Activated CD8-positive, alpha-beta T cell treated with anti-CD3 and anti-CD28 coated beads for 36 hours (primary cell): ENCODE data around the gene VCAN. TPM values are rescaled to one million over a fixed set of nuclear protein-coding genes. Genes with fewer than 3 reads are reported as not detected.

Source experiments
- ATAC-seq: fragments of 200-7000 bp; cut with Tn5 transposase; one replicate; pipeline ENCODE4 v1.10.0; 2021; ENCODE audit warnings: mild to moderate bottlenecking, moderate library complexity
- CTCF ChIA-PET: fragments of 350-600 bp; sonication (Branson Sonifier 250); formaldehyde crosslinking; loops from one replicate; lab custom pipeline; 2021; ENCODE audit warnings: antibody characterized with exemption; lab: Charles Lee
- POLR2A ChIA-PET: fragments of 350-600 bp; sonication (Branson Sonifier 250); formaldehyde crosslinking; loops from one replicate; lab custom pipeline; 2021; ENCODE audit warnings: antibody characterized with exemption; lab: Charles Lee
- DNase-seq: peaks from one replicate; pipeline ENCODE4 v3.0.0-alpha.2; 2020
- H3K27ac Mint-ChIP-seq: one replicate; pipeline ENCODE4 v1.8.0; 2021; ENCODE audit warnings: mild to moderate bottlenecking, mixed read lengths
- H3K27me3 Mint-ChIP-seq: one replicate; pipeline ENCODE4 v1.8.0; 2021; ENCODE audit warnings: mixed read lengths
- H3K36me3 Mint-ChIP-seq: one replicate; pipeline ENCODE4 v1.8.0; 2021; ENCODE audit warnings: low read depth, mixed read lengths
- H3K4me1 Mint-ChIP-seq: one replicate; pipeline ENCODE4 v1.8.0; 2021; ENCODE audit warnings: low read depth, mixed read lengths
- H3K4me3 Mint-ChIP-seq: one replicate; pipeline ENCODE4 v1.8.0; 2021; ENCODE audit warnings: mild to moderate bottlenecking, moderate library complexity, mixed read lengths
- H3K9me3 Mint-ChIP-seq: one replicate; pipeline ENCODE4 v1.8.0; 2021; ENCODE audit warnings: mixed read lengths
- intact Hi-C: fragments of 100-400 bp; cut with micrococcal nuclease; formaldehyde crosslinking; loops from one replicate; pipeline ENCODE4 v1.10.0; 2022
- total RNA-seq, 2 experiments: library from RNA; stranded (reverse); gene quantifications; one replicate each; pipeline ENCODE4 v1.2.3, GENCODE V29; 2021
- TF ChIP-seq, protein P1 (sequence below): fragments of 200-600 bp; IDR thresholded peaks from one replicate; pipeline ENCODE4 v1.8.0; 2022; ENCODE audit warnings: antibody characterized with exemption, mild to moderate bottlenecking

The VCAN gene
- total RNA-seq, 2 experiments from 2014 or later: not detected

DNA sequence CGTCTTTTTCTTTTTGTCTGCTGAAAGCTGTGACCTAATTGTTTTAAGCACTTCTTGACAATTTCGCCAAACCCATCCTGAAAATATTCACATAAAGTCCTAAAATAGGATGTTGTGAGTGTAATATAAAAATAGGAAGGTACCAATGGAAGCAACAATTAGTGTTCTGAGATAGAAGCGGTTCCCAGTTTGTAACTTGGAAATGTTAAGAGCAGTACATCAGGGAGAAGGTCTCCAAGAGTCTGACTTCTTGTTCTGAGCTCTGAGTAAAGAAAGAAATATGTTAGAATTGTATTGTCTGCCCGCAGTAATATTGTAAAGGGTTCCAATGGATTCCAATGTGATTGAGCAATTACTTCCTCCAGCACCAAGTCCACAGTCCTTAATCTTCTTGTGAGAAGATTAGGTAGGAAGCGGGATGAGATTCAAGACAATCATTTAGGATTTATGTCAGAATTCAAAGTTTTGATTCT lies 3.9 kb downstream of the VCAN start:
- ChIA-PET CTCF (interaction anchor here (1.1 to 1.3 kb wide), 2 partner anchors 36 to 834 kb away, joined by 3 read pairs; no protein-coding TSS in a partner anchor), POLR2A (no interaction called here)
- no peak for DNase-seq
- H3K27ac Mint-ChIP-seq: no peak overlapping the region
- no peaks in the 10 kb centered on the region for H3K36me3 Mint-ChIP-seq
- no peaks in the 10 kb centered on the region for H3K9me3 Mint-ChIP-seq
- no peak for ATAC-seq
- peaks cover 68% of the 10 kb centered on the region for H3K27me3 Mint-ChIP-seq
- no peak overlapping the region for H3K4me3 Mint-ChIP-seq
- TF ChIP-seq, protein P1, sequence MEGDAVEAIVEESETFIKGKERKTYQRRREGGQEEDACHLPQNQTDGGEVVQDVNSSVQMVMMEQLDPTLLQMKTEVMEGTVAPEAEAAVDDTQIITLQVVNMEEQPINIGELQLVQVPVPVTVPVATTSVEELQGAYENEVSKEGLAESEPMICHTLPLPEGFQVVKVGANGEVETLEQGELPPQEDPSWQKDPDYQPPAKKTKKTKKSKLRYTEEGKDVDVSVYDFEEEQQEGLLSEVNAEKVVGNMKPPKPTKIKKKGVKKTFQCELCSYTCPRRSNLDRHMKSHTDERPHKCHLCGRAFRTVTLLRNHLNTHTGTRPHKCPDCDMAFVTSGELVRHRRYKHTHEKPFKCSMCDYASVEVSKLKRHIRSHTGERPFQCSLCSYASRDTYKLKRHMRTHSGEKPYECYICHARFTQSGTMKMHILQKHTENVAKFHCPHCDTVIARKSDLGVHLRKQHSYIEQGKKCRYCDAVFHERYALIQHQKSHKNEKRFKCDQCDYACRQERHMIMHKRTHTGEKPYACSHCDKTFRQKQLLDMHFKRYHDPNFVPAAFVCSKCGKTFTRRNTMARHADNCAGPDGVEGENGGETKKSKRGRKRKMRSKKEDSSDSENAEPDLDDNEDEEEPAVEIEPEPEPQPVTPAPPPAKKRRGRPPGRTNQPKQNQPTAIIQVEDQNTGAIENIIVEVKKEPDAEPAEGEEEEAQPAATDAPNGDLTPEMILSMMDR: no peak
- intact Hi-C loops: loop anchor here (10.0 kb wide), 1 partner anchor 401 kb away; the partner anchor contains the start of genes TMEM167A and XRCC4
- H3K4me1 Mint-ChIP-seq: peaks cover 31% of the 10 kb centered on the region

DNA sequence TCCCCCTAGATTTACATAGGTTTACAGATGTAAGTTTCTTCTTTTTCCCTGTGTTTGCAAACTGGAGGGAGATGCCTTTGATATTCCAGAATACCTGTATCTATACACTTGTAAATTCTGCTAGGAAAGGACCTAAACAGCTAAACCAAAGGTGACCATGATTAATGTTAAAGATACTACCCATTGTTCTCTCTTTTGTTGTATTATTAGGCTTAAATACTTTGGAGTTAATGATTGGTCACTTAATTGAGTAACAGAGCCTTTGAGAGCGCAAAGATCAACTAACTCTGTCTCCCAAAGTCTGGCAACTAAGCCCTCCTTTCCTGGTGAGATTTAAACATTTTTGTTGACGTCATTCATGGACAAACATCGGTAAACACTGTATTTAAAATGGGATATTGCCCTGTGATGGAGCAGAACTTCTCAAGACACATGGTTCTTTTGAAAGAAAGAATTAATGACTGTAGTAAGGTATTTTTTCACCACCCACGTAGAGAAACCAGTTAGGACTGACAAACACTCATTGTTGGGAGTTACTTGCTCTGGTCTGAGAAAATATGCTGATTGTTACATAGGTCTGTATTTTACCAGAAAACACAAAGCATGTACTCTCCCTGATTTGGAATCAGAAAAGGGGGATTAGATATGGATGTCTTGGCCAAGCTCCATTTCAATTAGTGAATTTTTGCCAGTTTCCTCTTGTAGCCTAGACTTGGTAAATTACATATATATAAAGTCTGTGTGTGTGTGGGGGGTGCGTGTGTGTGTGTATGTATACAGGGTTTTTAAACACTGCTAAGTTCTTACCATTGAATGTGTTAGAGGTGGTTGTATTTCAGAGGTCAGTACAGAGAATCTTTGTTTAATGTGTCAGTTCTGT lies 4.6 kb downstream of the VCAN start:
- intact Hi-C loops: loop anchor here (10.0 kb wide), 1 partner anchor 401 kb away; the partner anchor contains the start of genes TMEM167A and XRCC4
- H3K27me3 Mint-ChIP-seq: peaks cover 62% of the 10 kb centered on the region
- no peaks in the 10 kb centered on the region for H3K9me3 Mint-ChIP-seq
- H3K36me3 Mint-ChIP-seq: no peaks in the 10 kb centered on the region
- DNase-seq: no peak
- H3K27ac Mint-ChIP-seq: no peak overlapping the region
- ChIA-PET POLR2A (no interaction called here), CTCF (interaction anchor here (1.1 kb wide), 1 partner anchor 37 kb away, joined by 3 read pairs; no protein-coding TSS in a partner anchor)
- ATAC-seq: no peak
- no peak overlapping the region for H3K4me3 Mint-ChIP-seq
- TF ChIP-seq, protein P1: no peak
- peaks cover 31% of the 10 kb centered on the region for H3K4me1 Mint-ChIP-seq

DNA sequence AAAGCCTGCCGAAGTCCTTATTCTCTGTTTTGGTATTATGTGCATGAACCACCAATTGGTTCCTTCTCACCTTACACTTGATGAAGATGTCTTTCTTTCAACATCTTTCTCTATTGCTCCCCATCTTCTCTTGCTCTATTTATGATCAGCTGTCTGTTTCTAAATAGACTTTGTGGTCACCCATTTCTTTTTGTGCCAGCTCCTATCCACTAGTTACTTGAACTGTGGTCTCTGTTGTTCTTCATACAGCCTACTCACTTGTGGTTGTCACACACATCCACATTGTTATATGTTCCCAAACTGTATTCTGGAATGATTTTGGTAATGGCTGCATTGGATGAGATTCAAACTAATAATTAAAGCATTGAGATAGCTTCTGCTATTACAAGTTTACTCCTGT lies 11.4 kb downstream of the VCAN start:
- DNase-seq: no peak
- Mint-ChIP-seq H3K4me1 (no peaks in the 10 kb centered on the region), H3K27me3 (peaks cover 23% of the 10 kb centered on the region), H3K36me3 (no peaks in the 10 kb centered on the region), H3K4me3 (no peak overlapping the region), H3K9me3 (no peaks in the 10 kb centered on the region), H3K27ac (no peak overlapping the region)
- TF ChIP-seq, protein P1: no peak
- POLR2A ChIA-PET: no interaction called here
- intact Hi-C loops: no loop called here
- ATAC-seq: no peak
- CTCF ChIA-PET: interaction anchor here (2.0 kb wide), 1 partner anchor 10 kb away, joined by 5 read pairs; no protein-coding TSS in a partner anchor

DNA sequence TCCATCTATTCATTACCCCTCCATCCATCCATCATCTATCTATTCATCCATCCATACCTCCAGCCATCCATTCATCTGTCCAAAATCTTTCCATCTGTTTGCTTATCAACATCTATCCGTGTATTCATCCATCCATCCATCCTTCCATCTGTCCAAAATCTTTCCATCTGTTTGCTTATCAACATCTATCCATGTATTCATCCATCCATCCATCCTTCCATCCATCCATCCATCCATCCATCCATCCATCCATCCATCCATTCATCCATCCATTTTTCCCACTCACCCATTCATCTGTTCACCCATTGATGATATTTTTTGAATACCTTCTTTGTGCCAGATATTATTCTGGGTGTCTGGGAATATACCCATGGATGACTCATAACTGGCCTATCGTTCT lies 12.8 kb downstream of the VCAN start:
- POLR2A ChIA-PET: no interaction called here
- CTCF ChIA-PET: no interaction called here
- Mint-ChIP-seq H3K36me3 (no peaks in the 10 kb centered on the region), H3K4me1 (no peaks in the 10 kb centered on the region), H3K27me3 (peaks cover 18% of the 10 kb centered on the region), H3K27ac (no peak overlapping the region), H3K4me3 (no peak overlapping the region), H3K9me3 (no peaks in the 10 kb centered on the region)
- intact Hi-C loops: no loop called here
- ATAC-seq (no peak), DNase-seq (no peak)
- TF ChIP-seq, protein P1: no peak

DNA sequence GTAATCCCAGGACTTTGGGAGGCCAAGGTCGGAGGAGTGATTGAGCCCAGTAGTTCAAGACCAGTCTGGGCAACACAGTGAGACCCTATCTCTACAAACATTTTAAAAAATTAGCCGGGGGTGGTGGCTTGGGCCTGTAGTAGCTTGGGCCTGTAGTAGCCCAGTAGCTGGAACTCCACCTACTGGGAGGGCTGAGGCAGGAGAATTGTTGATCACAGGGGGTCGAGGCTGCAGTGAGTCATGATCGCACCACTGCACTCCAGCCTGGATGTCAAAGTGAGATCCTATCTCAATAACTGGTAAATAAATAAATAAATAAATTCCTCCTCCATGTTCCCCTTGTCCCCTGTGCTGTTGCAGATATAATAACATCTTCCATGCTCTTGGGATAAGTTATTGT lies 14.3 kb downstream of the VCAN start:
- Mint-ChIP-seq H3K4me1 (no peaks in the 10 kb centered on the region), H3K27ac (no peak overlapping the region), H3K4me3 (no peak overlapping the region), H3K27me3 (peaks cover 11% of the 10 kb centered on the region), H3K9me3 (no peaks in the 10 kb centered on the region), H3K36me3 (no peaks in the 10 kb centered on the region)
- intact Hi-C loops: no loop called here
- ChIA-PET CTCF (no interaction called here), POLR2A (no interaction called here)
- ATAC-seq (no peak), DNase-seq (no peak)
- TF ChIP-seq, protein P1: no peak
